D341Med (cell line): ENCODE data around the gene NUSAP1.
"Not testable (repeated sequence)": the region's sequence is repeated elsewhere in the genome, so short reads cannot be mapped to it uniquely, and the experiment has no call there.

Experiments used
- DNase-seq: peaks from one replicate; pipeline ENCODE4 v3.0.0; 2012; ENCODE audit warnings: low spot score

The NUSAP1 gene

DNA sequence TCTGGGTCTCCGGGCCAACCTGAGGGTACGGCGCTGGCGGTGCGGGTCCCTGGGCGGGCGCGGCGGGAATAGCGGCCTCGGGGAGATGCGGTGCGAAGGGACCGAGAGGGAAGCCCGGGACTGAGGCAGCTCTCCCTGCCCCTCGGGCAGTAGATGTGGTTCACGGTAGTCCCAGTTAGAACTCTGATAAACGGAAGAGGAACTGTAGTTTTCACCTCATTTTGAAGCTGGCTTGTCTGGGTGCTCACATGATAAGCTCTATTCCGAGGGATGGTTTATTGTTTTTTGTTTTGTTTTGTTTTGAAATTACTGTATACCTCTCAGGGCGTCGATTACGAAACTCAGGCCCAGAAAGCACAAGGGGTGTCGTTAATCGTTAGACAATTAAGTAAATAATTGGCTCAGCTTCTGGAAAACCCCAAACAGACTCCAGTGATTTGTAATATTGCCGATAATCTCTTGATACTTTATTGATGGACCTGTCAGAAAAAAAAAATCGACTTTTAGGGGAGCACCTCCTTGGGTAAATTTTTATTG lies 413 bp downstream of the NUSAP1 start:
- peak; percentile 74 for DNase-seq

- no peak for DNase-seq
These were observed 1.8 kb downstream of the NUSAP1 start for GRCh38 chr15:41334293-41335120.

GRCh38 chr15:41336549-41336948 lies 3.9 kb downstream of the NUSAP1 start:
- no peak for DNase-seq

DNA sequence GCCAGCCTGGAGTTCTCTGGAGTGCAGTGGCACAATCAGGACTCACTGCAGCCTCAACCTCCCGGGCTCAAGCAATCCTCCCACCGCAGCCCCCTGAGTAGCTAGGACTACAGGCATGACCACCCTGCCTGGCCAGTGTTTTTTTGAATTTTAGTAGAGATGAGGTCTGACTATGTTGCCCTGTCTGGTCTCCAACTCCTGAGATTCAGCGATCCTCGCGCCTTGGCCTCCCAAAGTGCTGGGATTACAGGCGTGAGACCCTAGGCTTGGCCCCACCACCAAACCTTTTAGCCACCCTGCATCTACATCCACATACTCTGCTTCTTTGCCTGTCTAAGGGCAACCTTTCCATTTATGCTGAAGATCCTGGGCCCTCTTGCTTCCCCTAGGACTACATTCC lies 4.4 kb downstream of the NUSAP1 start:
- DNase-seq: no peak

DNA sequence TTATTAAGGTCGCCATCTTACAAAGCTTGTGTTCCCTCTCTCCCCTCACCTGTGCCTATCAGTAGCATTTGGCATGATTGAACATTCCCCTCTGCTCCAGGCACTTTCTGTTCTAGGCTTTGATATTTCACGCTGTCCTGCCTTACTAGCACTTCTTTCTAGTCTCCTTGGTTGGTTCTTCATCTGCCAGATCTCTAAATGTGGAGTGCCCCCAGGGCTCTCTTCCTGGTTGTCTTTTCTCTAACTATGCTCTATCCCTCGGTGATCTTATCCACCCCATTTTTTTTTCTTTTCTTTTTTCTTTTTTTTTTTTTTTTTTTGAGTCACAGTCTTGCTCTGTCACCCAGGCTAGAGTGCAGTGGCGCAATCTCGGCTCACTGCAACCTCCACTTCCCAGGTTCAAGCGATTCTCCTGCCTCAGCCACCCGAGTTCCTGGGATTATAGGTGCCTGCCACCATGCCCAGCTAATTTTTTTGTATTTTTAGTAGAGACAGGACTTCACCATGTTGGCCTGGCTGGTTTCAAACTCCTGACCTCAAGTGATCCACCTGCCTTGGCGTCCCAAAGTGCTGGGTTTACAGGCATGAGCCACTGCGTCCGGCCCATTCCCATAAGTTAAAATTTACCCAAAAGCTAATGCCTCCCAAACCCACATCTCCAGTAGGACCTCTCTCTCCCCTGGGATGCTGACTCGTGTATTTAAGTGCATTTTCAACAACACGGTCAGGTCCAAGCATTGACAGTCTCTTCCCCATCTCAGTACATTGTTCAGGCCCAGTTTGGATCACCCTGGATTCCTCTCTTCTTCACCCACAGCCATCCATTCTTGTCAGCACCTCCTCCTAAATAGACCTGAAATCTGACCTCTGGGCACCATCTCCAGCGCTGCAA lies 5.2 kb downstream of the NUSAP1 start:
- no peak for DNase-seq

GRCh38 chr15:41340189-41340695 lies 7.6 kb downstream of the NUSAP1 start:
- DNase-seq: no peak

GRCh38 chr15:41341519-41341918 lies 8.8 kb downstream of the NUSAP1 start:
- no peak for DNase-seq

DNA sequence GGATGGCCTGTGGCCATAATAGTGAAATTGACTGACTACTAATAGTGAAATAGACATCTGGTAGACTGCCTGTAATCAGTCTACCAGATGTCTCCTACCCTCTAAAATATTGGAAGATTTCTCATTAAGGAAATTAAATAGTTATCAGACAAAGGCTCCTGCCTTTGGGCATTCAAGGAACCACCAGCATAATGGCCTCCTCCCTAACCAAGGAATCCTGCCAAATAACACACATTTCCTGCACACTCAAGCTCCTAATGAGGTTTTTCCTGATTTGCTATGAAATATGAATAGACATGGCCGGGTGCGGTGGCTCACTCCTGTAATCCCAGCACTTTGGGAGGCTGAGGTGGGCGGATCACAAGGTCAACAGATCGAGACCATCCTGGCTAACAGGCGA lies 14.6 kb downstream of the NUSAP1 start:
- peak; percentile 42 for DNase-seq

- no peak for DNase-seq
These were observed 17.5 kb downstream of the NUSAP1 start for GRCh38 chr15:41350057-41350717.

- DNase-seq: no peak
These were observed 21.7 kb downstream of the NUSAP1 start for GRCh38 chr15:41354371-41354770.

GRCh38 chr15:41367418-41367817 lies 34.7 kb downstream of the NUSAP1 start:
- DNase-seq: peak; percentile 50

GRCh38 chr15:41377978-41378377 lies 45.3 kb downstream of the NUSAP1 start:
- DNase-seq: no peak

DNA sequence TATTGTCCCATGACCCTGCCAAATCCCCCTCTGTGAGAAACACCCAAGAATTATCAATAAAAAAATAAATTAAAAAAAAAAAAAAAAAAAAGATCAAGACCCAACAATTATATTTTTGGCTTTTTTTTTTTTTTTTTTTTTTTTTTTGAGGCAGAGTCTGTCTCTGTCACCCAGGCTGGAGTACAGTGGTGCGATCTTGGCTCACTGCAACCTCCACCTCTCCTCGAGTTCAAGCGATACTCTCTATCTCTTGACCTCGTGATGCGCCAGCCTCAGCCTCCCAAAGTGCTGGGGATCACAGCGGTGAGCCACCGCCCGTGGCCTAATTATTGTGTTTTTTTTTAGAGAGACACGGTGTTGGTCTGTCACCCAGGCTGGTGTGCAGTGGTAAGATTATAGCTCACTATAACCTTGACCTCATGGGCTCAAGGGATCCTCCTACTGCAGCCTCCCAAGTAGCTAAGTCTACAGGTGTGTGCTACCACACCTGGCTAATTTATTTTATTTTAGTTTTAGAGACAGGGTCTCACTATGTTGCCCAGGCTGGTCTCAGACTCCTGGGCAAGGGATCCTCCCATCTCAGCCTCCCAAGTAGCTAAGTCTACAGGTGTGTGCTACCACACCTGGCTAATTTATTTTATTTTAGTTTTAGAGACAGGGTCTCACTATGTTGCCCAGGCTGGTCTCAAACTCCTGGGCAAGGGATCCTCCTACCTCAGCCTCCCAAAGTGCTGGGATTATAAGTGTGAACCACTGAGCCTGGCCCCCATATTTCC lies 51.5 kb downstream of the NUSAP1 start:
- DNase-seq: not testable (repeated sequence)

DNA sequence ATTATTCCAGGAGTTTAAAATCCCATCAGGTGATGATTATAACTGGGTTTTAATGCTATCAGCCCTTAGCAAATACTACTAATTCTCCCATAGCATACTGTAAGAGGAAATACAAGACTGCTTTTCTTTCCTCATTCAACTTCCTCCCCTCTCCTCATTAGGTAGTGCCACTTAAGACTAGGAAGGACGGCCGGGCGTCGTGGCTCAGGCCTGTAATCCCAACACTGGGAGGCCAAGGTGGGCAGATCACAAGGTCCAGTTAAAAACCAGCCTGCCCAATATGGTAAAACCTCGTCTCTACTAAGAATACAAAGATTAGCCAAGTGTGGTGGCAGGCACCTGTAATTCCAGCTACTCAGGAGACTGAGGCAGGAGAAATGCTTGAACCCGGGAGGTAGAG lies 55.0 kb downstream of the NUSAP1 start:
- DNase-seq: no peak

DNA sequence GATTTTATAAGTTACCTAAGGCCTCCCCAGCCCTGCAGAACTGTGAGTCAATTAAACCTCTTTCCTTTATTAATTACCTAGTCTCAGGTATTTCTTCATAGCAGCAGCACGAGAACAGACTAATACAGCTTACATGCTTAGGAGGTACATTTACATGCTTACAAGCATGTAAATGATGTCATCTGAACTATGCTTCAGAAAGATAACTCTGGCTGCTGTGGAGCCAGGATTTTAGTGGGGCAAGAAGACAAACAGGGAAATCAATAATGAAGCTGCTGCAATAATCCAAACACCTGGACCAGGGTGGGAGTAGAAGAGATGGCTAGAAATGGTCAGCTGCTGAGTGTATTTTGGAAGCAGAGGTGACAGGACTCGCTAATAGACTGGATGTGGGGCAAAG lies 60.0 kb downstream of the NUSAP1 start:
- no peak for DNase-seq

GRCh38 chr15:41394924-41395323 lies 62.2 kb downstream of the NUSAP1 start:
- no peak for DNase-seq

GRCh38 chr15:41396111-41396510 lies 63.4 kb downstream of the NUSAP1 start:
- no peak for DNase-seq

GRCh38 chr15:41401904-41402267 lies 69.2 kb downstream of the NUSAP1 start:
- no peak for DNase-seq

DNA sequence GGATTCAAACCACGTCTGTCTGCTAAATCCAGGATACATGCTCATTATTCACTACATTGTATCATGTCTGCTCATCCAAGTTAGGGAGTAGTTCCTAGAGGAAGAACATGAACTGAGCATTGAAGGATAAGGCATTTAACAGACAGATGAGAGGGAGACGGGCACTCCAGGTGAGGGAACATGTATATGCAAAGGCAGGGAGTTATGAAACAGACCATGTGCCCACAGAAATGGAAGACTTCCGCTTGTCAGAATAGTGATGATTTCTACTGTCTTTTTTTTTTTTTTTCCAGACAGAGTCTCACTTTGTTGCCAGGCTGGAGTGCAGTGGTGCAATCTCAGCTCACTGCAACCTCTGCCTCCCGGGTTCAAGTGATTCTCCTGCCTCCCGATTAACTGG lies 74.7 kb downstream of the NUSAP1 start:
- DNase-seq: no peak

DNA sequence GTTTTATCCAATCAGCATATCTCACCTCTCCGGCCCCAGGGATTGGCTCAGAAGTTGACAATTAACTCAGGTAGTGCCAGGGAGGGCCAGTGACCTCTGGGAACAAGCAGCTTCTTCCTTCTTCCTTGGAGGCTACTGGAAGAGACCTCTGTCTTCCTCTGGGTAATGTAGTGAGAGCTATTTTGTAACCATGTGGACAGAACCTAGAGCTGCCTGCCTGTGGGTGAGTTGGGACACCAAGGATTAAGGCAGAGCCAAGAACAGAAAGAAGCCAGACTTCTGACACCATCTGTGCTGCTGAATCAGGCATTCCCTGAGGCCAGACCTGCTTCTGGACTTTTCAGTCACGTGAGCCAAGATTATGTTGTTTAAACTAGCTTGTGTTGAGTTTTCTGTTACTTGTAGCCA lies 75.6 kb downstream of the NUSAP1 start:
- DNase-seq: peak; percentile 58

GRCh38 chr15:41411031-41411430 lies 78.3 kb downstream of the NUSAP1 start:
- DNase-seq: no peak
